GM23338 (cell line): ENCODE results near the gene LPGAT1. TPM values are rescaled to one million over a fixed set of nuclear protein-coding genes. Genes with fewer than 3 reads are reported as not detected.

ENCODE experiments used
- ATAC-seq: fragments of 200-7000 bp; cut with Tn5 transposase; 3 replicates; pipeline ENCODE4 v1.9.1; 2020
- DNase-seq: peaks from one replicate; pipeline ENCODE4 v3.0.0-alpha.2; 2015; ENCODE audit warnings: low spot score
- H2AFZ ChIP-seq: fragments of 200-600 bp; sonication (generic); 2 replicates; pipeline ENCODE4 v1.8.0; 2016; ENCODE audit warnings: antibody characterized with exemption, mild to moderate bottlenecking, moderate library complexity
- H3F3A ChIP-seq: fragments of 200-600 bp; sonication (generic); replicated peaks from 2 replicates; pipeline ENCODE4 v1.8.0; 2017; ENCODE audit warnings: antibody characterized with exemption, mixed run types, low read depth
- H3K27ac ChIP-seq: fragments of 200-600 bp; sonication (generic); 2 replicates; pipeline ENCODE4 v1.6.1; 2016; ENCODE audit warnings: low read depth
- H3K27me3 ChIP-seq: fragments of 200-600 bp; sonication (generic); 2 replicates; pipeline ENCODE4 v1.8.0; 2016; ENCODE audit warnings: mild to moderate bottlenecking, mixed run types, moderate library complexity; ENCODE audit not compliant: insufficient read depth
- H3K36me3 ChIP-seq: fragments of 200-600 bp; sonication (generic); 2 replicates; pipeline ENCODE4 v1.8.0; 2016; ENCODE audit warnings: mild to moderate bottlenecking; ENCODE audit not compliant: insufficient read depth
- H3K4me1 ChIP-seq: fragments of 200-600 bp; sonication (generic); 2 replicates; pipeline ENCODE4 v1.8.0; 2016; ENCODE audit warnings: mild to moderate bottlenecking, moderate library complexity; ENCODE audit not compliant: insufficient read depth
- H3K4me2 ChIP-seq: fragments of 200-600 bp; sonication (generic); 2 replicates; pipeline ENCODE4 v1.7.1; 2017; ENCODE audit warnings: mixed run types
- H3K4me3 ChIP-seq: fragments of 200-600 bp; sonication (generic); 2 replicates; pipeline ENCODE4 v1.6.1; 2016; ENCODE audit warnings: mixed run types
- H3K79me2 ChIP-seq: fragments of 200-600 bp; sonication (generic); replicated peaks from 2 replicates; pipeline ENCODE4 v1.8.0; 2017; ENCODE audit warnings: mild to moderate bottlenecking; ENCODE audit not compliant: insufficient read depth
- H3K9me2 ChIP-seq: fragments of 200-600 bp; sonication (generic); 2 replicates; pipeline ENCODE4 v1.8.0; 2017; ENCODE audit not compliant: insufficient read depth
- H4K20me1 ChIP-seq: fragments of 200-600 bp; sonication (generic); replicated peaks from 2 replicates; pipeline ENCODE4 v1.8.0; 2017; ENCODE audit warnings: mild to moderate bottlenecking; ENCODE audit not compliant: insufficient read depth
- H3K27ac Mint-ChIP-seq: 2 replicates; pipeline ENCODE4 v1.8.0; 2020; ENCODE audit warnings: inconsistent platforms, mild to moderate bottlenecking, moderate library complexity, mixed read lengths
- H3K27me3 Mint-ChIP-seq: 3 replicates; pipeline ENCODE4 v1.8.0; 2022; ENCODE audit warnings: low read depth, mild to moderate bottlenecking, moderate library complexity, mixed read lengths, inconsistent platforms; ENCODE audit not compliant: insufficient read depth, poor library complexity
- H3K36me3 Mint-ChIP-seq: 3 replicates; pipeline ENCODE4 v1.8.0; 2021; ENCODE audit warnings: low read depth, mild to moderate bottlenecking, inconsistent platforms, moderate library complexity, mixed read lengths
- H3K4me1 Mint-ChIP-seq: 3 replicates; pipeline ENCODE4 v1.8.0; 2020; ENCODE audit warnings: mild to moderate bottlenecking, inconsistent platforms, mixed read lengths
- H3K4me3 Mint-ChIP-seq: 3 replicates; pipeline ENCODE4 v1.8.0; 2021; ENCODE audit warnings: moderate library complexity, mild to moderate bottlenecking, inconsistent platforms, mixed read lengths
- H3K9me3 Mint-ChIP-seq: 3 replicates; pipeline ENCODE4 v1.8.0; 2020; ENCODE audit warnings: moderate library complexity, mild to moderate bottlenecking, inconsistent platforms, mixed read lengths
- EZH2 ChIP-seq: fragments of 200-600 bp; sonication (generic); IDR thresholded peaks from one replicate; pipeline ENCODE4 v1.8.0; 2017; ENCODE audit warnings: antibody characterized with exemption, mild to moderate bottlenecking, low read depth; ENCODE audit not compliant: unreplicated experiment
- EZH2phosphoT487 ChIP-seq: fragments of 200-600 bp; sonication (generic); IDR thresholded peaks from one replicate; pipeline ENCODE4 v1.8.1; 2018; ENCODE audit warnings: antibody characterized with exemption; ENCODE audit not compliant: unreplicated experiment
- NANOG ChIP-seq: IDR thresholded peaks from 2 replicates; pipeline ENCODE4 v1.6.1; 2016; ENCODE audit warnings: antibody characterized with exemption, borderline replicate concordance
- ZNF462 ChIP-seq: fragments of 250-450 bp; sonication (Bioruptor Pico); IDR thresholded peaks from 2 replicates; pipeline ENCODE4 v1.5.0; 2020; ENCODE audit warnings: mild to moderate bottlenecking, moderate library complexity
- polyA plus RNA-seq: library from polyadenylated mRNA; unstranded; fragments of >200 nt; fragmentation: Nextera tagmentation; extraction: Ambion mirVana; gene quantifications from 2 replicates; pipeline ENCODE4 v1.2.1, GENCODE V29; 2016
- total RNA-seq: library from RNA; depleted of rRNA; stranded (reverse); fragments of >200 nt; shearing (Covaris generic); gene quantifications from 2 replicates; pipeline ENCODE4 v1.2.3, GENCODE V29; 2014

LPGAT1 gene
- total and polyA plus RNA-seq, 2 experiments from 2014 or later: 3.3 to 16.4 TPM

GRCh38 chr1:211839106-211839505 lies 8.5 kb upstream of the LPGAT1 start:
- Histone ChIP-seq H3F3A (no peaks in the 10 kb centered on the region), H3K79me2 (no peaks in the 10 kb centered on the region), H3K27me3 (no peaks in the 10 kb centered on the region), H4K20me1 (no peaks in the 10 kb centered on the region), H3K9me2 (no peaks in the 10 kb centered on the region), H3K4me3 (no peak overlapping the region), H2AFZ (no peak overlapping the region), H3K4me2 (no peak overlapping the region), H3K36me3 (no peaks in the 10 kb centered on the region), H3K4me1 (no peaks in the 10 kb centered on the region), H3K27ac (no peak overlapping the region)
- Mint-ChIP-seq H3K4me1 (no peaks in the 10 kb centered on the region), H3K27me3 (no peaks in the 10 kb centered on the region), H3K4me3 (no peak overlapping the region), H3K36me3 (no peaks in the 10 kb centered on the region), H3K9me3 (no peaks in the 10 kb centered on the region; the same call in 2 of the 3 replicates), H3K27ac (no peak overlapping the region)
- TF ChIP-seq EZH2: no peak
- TF ChIP-seq ZNF462 (CRISPR knock-in tag): no peak
- ATAC-seq (no peak), DNase-seq (no peak)

GRCh38 chr1:211833174-211833820 lies 2.7 kb upstream of the LPGAT1 start:
- H2AFZ ChIP-seq: no peak overlapping the region
- H4K20me1 ChIP-seq: no peaks in the 10 kb centered on the region
- H3K4me3 ChIP-seq: no peak overlapping the region
- Mint-ChIP-seq H3K4me3 (no peak overlapping the region), H3K36me3 (no peaks in the 10 kb centered on the region), H3K27ac (no peak overlapping the region), H3K4me1 (peaks cover 13% of the 10 kb centered on the region; the same call in 2 of the 3 replicates), H3K27me3 (peaks cover 8% of the 10 kb centered on the region), H3K9me3 (no peaks in the 10 kb centered on the region)
- peaks cover 9% of the 10 kb centered on the region for H3K4me1 ChIP-seq
- H3K79me2 ChIP-seq: no peaks in the 10 kb centered on the region
- no peak overlapping the region for H3K27ac ChIP-seq
- ATAC-seq (no peak), DNase-seq (no peak)
- H3K9me2 ChIP-seq: no peaks in the 10 kb centered on the region
- peaks cover 19% of the 10 kb centered on the region for H3K27me3 ChIP-seq
- no peaks in the 10 kb centered on the region for H3F3A ChIP-seq
- H3K4me2 ChIP-seq: no peak overlapping the region
- no peaks in the 10 kb centered on the region for H3K36me3 ChIP-seq
- TF ChIP-seq ZNF462 (CRISPR knock-in tag) (no peak), NANOG (no peak), EZH2phosphoT487 (no peak)
